ENCODE data around the gene CCDC47. TPM values are rescaled to one million over a fixed set of nuclear protein-coding genes. Genes with fewer than 3 reads are reported as not detected.

CCDC47 gene
- total and polyA plus RNA-seq, 2 of the 13 experiments (the other 11 are each of a cell fraction or from before 2014, with no cell fraction given) = 59.3 to 99.5 TPM

DNA sequence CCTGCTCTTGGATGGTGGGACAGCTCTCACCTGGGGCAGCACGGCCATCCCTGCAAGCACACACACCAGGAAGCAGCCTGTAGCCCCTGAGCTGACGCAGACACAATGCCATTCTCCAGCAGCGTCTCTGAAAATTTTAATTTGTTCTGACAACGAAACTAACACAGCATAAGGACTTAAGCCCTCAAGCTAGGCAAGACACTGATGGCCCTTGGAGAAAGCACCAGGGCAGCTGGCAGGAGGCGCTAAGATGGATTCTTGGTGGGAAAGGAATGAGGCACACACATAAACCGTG lies 70.7 kb downstream of the CCDC47 start:
- ChIA-PET CTCF (ENCODE audit: low intra/inter-chr PET ratio, low total read pairs) (no interaction called here), POLR2A (no interaction called here)
- ATAC-seq = no peak
- TF ChIP-seq MTERF4 (CRISPR knock-in tag; IDR thresholded peaks at IDR 0.05) (no peak), RBM22 (optimal IDR thresholded peaks at IDR 0.05; ENCODE audit: low read length) (no peak), ZNF484 (CRISPR knock-in tag; IDR thresholded peaks at IDR 0.05; ENCODE audit: borderline replicate concordance, low read depth) (no peak), CHD4 (IDR thresholded peaks at IDR 0.05; ENCODE audit: borderline replicate concordance, low read length) (no peak), ZNF841 (CRISPR knock-in tag; IDR thresholded peaks at IDR 0.05; ENCODE audit: borderline replicate concordance) (no peak), CREBL2 (CRISPR knock-in tag; IDR thresholded peaks at IDR 0.05; ENCODE audit: borderline replicate concordance) (no peak), ZNF558 (CRISPR knock-in tag; IDR thresholded peaks at IDR 0.05; ENCODE audit: borderline replicate concordance) (no peak), NONO (IDR thresholded peaks at IDR 0.05) (no peak), NONO (CRISPR knock-in tag; conservative IDR thresholded peaks at IDR 0.05) (no peak), NFKB2 (CRISPR knock-in tag; IDR thresholded peaks at IDR 0.05; ENCODE audit: borderline replicate concordance) (no peak), EP300 (IDR thresholded peaks at IDR 0.05; ENCODE audit: low read depth in 2 of 2, low read length in 2 of 2) (no peak), EP300 (CRISPR knock-in tag; IDR thresholded peaks at IDR 0.05; ENCODE audit: borderline replicate concordance) (no peak)
- TF ChIP-seq, protein P1, sequence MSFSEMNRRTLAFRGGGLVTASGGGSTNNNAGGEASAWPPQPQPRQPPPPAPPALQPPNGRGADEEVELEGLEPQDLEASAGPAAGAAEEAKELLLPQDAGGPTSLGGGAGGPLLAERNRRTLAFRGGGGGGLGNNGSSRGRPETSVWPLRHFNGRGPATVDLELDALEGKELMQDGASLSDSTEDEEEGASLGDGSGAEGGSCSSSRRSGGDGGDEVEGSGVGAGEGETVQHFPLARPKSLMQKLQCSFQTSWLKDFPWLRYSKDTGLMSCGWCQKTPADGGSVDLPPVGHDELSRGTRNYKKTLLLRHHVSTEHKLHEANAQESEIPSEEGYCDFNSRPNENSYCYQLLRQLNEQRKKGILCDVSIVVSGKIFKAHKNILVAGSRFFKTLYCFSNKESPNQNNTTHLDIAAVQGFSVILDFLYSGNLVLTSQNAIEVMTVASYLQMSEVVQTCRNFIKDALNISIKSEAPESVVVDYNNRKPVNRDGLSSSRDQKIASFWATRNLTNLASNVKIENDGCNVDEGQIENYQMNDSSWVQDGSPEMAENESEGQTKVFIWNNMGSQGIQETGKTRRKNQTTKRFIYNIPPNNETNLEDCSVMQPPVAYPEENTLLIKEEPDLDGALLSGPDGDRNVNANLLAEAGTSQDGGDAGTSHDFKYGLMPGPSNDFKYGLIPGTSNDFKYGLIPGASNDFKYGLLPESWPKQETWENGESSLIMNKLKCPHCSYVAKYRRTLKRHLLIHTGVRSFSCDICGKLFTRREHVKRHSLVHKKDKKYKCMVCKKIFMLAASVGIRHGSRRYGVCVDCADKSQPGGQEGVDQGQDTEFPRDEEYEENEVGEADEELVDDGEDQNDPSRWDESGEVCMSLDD (CRISPR knock-in tag; IDR thresholded peaks at IDR 0.05; ENCODE audit: borderline replicate concordance) = no peak
- TF ChIP-seq, protein P2, sequence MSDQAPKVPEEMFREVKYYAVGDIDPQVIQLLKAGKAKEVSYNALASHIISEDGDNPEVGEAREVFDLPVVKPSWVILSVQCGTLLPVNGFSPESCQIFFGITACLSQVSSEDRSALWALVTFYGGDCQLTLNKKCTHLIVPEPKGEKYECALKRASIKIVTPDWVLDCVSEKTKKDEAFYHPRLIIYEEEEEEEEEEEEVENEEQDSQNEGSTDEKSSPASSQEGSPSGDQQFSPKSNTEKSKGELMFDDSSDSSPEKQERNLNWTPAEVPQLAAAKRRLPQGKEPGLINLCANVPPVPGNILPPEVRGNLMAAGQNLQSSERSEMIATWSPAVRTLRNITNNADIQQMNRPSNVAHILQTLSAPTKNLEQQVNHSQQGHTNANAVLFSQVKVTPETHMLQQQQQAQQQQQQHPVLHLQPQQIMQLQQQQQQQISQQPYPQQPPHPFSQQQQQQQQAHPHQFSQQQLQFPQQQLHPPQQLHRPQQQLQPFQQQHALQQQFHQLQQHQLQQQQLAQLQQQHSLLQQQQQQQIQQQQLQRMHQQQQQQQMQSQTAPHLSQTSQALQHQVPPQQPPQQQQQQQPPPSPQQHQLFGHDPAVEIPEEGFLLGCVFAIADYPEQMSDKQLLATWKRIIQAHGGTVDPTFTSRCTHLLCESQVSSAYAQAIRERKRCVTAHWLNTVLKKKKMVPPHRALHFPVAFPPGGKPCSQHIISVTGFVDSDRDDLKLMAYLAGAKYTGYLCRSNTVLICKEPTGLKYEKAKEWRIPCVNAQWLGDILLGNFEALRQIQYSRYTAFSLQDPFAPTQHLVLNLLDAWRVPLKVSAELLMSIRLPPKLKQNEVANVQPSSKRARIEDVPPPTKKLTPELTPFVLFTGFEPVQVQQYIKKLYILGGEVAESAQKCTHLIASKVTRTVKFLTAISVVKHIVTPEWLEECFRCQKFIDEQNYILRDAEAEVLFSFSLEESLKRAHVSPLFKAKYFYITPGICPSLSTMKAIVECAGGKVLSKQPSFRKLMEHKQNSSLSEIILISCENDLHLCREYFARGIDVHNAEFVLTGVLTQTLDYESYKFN (CRISPR knock-in tag; conservative IDR thresholded peaks at IDR 0.05) = no peak
- TF ChIP-seq, protein P3, sequence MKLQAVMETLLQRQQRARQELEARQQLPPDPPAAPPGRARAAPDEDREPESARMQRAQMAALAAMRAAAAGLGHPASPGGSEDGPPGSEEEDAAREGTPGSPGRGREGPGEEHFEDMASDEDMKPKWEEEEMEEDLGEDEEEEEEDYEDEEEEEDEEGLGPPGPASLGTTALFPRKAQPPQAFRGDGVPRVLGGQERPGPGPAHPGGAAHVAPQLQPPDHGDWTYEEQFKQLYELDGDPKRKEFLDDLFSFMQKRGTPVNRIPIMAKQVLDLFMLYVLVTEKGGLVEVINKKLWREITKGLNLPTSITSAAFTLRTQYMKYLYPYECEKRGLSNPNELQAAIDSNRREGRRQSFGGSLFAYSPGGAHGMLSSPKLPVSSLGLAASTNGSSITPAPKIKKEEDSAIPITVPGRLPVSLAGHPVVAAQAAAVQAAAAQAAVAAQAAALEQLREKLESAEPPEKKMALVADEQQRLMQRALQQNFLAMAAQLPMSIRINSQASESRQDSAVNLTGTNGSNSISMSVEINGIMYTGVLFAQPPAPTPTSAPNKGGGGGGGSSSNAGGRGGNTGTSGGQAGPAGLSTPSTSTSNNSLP (IDR thresholded peaks at IDR 0.05; ENCODE audit: low read depth, low read length) = no peak

More for the DNA sequence above, 70.7 kb downstream of the CCDC47 start:
- FAIRE-seq (no peak), DNase-seq (ENCODE audit: low spot score) (no peak)
- Histone ChIP-seq H4K20me1 (ENCODE audit: insufficient read depth, low read length) (no peaks in the 10 kb centered on the region), H2AFZ (ENCODE audit: low read length) (no peak overlapping the region), H3K9ac (ENCODE audit: insufficient read depth, low read depth, low read length) (no peak overlapping the region), H3K4me1 (ENCODE audit: insufficient read depth, low read length) (peaks cover 16% of the 10 kb centered on the region), H3K36me3 (replicated peaks in 1 of 2; ENCODE audit: control insufficient read depth in 1 of 2, insufficient read depth in 2 of 2, low read length in 2 of 2) (peaks cover 1 to 4% of the 10 kb centered on the region in 2 experiments; a peak in 2 of 5 replicates), H3K9me3 (ENCODE audit: low read length) (no peaks in the 10 kb centered on the region), H3K4me3 (replicated peaks in 1 of 3; ENCODE audit: insufficient read depth in 1 of 3, low read depth in 2 of 3, low read length in 3 of 3) (no peak overlapping the region), H3K27ac (ENCODE audit: extremely low read length, insufficient read depth, low read length) (no peak overlapping the region), H3K4me2 (ENCODE audit: low read depth, low read length) (no peak overlapping the region), H3K27me3 (ENCODE audit: control insufficient read depth in 1 of 2, insufficient read depth in 2 of 2, low read length in 2 of 2) (no peaks in the 10 kb centered on the region), H3K79me2 (ENCODE audit: insufficient read depth, low read length) (no peaks in the 10 kb centered on the region)
- no TSS peak for BruUV-seq (replicated peaks)
- intact Hi-C loops (cut with micrococcal nuclease; ENCODE audit: unreplicated experiment) = no loop called here
- WGBS (ENCODE audit: low lambda C conversion rate) = 89% methylated on average over 6 of the region's 6 CpGs
- in situ Hi-C loops (cut with HindIII; ENCODE audit: extremely low pct_ligation_motif_present, low pct_unique_long_range_greater_than_20kb) = no loop called here
